SKM-1 (cell line): ENCODE measurements around the gene CEP192.
"Not testable (repeated sequence)": the region's sequence is repeated elsewhere in the genome, so short reads cannot be mapped to it uniquely, and the experiment has no call there.

Experiments used
- DNase-seq: peaks from one replicate; lab custom pipeline; 2025; ENCODE audit not compliant: unreplicated experiment; lab: John Stamatoyannopoulos, UW

CEP192 gene

GRCh38 chr18:13026583-13027270, 35.6 kb downstream of the CEP192 start:
- DNase-seq = no peak

DNA sequence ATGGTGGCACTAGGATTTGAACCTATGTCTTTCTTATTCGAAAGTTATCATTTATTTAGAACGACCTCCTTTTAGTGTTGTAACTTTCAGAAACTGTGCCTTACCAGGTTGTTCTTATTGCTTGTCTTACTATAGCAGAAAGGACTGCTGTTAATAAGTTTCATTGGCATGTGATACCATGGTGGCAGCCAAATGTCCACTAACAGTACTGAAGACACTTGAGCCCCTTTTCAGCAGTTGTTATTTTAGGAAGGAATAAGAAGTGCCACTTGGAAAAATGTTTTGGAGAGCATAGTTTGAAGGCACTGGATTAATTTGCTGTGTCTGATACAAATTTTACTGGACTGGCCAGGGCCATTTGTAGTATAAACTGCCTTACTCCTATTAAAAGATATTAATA, 37.7 kb downstream of the CEP192 start:
- DNase-seq = no peak

DNA sequence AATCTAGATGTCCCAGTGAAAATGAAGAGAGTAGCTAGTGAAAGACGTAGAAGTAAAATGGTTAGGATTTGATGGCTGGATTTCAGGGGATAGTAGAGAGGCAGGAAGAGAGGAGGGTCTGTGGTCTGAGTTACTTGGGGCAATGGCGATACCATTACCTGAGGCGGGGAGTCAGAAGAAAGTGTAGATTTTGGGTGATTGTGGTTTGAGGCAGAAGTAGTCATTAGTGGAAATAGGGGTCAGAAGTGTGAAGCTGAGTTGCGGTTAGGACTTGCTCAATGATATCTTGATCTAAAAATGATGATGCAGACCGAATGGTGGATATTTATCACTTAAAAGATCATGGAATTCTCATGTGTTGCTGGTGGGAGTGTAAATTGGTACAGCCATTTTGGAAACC, 41.0 kb downstream of the CEP192 start:
- no peak for DNase-seq

DNA sequence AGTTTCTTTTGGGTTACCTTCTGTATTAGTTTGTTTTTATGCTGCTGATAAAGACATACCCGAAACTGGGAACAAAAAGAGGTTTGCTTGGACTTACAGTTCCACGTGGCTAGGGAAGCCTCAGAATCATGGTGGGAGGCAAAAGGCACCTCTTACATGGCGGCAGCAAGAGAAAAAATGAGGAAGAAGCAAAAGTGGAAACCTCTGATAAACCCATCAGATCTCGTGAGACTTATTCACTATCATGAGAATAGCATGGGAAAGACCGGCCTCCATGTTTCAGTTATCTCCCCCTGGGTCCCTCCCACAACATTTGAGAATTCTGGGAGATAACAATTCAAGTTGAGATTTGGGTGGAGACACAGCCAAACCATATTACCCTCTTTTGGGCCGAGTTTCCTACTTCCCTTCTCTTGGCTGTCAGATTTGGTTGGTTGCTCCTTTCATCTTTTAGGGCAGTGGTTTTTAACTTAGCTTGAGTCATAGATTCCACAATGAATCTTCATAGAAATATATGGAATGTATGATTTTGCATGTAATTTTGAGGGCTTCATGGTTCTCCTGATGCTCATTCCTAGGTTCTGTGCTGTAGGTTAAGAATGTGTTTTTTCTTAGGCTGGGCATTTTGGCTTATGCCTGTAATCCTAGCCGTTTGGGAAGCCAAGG, 44.2 kb downstream of the CEP192 start:
- DNase-seq = no peak

GRCh38 chr18:13036622-13037320, 45.6 kb downstream of the CEP192 start:
- DNase-seq = no peak

DNA sequence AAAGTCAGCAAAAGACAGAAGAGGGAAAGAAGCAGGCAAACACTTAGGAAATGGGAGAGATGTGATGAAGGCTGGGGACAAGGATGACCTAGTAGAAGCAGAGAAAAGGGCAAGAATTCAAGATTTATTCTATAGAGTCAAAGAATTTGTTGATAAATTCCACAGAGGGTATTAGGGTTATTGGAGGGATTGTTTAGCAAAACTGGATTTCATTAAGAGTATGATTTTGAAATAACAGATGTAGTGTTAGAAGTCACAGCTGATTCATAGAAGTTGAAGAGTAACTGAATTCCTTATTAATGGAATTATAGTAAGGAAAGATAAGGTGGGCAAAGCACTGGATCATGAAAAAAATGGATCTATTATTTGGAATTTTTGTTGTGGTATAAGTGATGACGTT, 48.6 kb downstream of the CEP192 start:
- DNase-seq = no peak

DNA sequence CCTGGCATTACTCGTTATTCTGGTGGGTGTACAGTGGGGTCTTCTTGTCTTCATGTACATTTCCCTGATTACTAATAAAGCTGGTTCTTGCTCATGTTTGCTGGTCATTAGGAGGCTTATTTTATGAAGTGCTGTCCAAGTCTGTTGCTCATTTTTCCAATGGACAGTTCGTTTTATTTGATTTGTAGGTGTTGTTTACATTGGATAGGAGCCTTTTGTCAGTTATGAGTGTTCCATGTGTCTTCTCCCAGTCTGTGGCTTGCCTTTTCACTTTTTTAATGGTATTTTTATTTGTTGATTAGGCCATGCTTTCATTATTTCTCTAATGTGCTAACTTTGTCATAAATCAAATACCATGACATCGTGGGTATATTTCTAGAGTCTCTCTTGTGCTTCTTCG, 51.9 kb downstream of the CEP192 start:
- no peak for DNase-seq

DNA sequence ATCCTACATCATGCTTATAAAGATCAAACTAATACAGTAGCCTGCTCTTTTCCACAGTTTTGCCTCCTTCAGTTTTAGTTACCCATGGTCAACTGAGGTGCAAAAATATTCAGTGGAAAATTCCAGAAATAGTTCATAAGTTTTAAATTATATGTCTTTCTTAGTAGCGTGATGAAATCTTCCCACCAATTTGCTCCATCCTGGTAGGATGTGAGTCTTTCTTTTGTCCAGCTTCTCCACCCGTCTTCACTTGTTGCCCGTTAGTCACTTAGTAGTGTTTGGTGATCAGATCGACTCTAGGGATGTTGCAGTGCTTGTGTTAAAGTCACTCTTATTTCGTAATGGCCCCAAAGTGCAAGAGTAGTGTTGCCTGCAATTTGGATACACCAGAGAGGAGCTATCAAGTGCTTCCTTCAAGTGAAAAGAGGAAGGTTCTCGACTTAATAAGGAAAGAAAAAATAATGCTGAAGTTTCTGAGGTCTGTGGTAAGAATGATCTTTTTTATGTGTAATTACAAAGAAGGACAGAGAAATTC, 57.0 kb downstream of the CEP192 start:
- no peak for DNase-seq

GRCh38 chr18:13051159-13051558, 60.0 kb downstream of the CEP192 start:
- DNase-seq = no peak

GRCh38 chr18:13051950-13052349, 60.8 kb downstream of the CEP192 start:
- DNase-seq = no peak

DNA sequence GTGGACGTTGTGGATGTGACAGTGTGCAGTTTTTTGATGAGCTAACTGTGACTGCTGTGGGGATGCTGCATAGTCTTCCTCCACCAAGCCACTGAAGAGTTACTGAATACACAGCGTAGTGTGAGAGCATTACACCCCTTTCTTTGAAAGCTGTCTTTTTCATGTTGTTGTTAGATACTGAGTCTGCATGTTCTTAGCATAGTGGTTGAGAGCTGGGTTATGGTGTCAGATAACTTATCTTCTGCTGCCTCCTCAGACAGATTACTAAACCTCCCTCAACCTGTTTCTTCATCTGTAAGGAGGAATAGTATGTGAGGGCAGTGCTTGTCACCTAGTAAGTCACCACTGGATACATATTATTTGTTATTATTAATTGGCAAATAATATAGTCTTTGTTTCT, 63.2 kb downstream of the CEP192 start:
- DNase-seq = no peak

DNA sequence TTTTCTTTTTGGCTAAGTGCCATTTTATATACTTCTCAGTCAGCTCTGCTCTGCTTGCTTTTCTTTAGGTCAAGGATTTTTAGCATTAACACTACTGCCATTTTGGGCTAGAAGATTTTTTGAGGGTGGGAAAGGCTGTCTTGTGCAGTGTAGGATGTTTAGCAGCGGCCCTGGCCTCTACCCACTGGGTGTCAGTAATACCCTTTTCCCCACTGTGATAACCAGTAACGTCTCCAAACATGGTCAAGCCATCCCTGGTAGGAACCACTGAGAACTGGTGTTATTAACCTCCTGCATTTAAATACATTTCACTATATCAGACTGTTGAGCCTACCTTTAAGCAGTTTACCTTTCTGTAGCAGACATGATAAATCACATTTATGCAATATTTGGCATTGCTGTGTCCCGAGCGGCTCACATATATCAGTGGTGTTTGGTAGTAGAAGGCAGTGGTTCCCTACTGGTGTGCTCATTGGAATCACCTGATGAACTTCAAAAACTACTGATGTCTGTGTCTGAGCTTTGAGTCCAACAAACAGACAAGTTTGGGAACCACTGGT, 70.5 kb downstream of the CEP192 start:
- DNase-seq = no peak

- no peak for DNase-seq
Observed at GRCh38 chr18:13067124-13067523, 76.0 kb downstream of the CEP192 start.

- no peak for DNase-seq
Observed at GRCh38 chr18:13067966-13068365, 76.8 kb downstream of the CEP192 start.

DNA sequence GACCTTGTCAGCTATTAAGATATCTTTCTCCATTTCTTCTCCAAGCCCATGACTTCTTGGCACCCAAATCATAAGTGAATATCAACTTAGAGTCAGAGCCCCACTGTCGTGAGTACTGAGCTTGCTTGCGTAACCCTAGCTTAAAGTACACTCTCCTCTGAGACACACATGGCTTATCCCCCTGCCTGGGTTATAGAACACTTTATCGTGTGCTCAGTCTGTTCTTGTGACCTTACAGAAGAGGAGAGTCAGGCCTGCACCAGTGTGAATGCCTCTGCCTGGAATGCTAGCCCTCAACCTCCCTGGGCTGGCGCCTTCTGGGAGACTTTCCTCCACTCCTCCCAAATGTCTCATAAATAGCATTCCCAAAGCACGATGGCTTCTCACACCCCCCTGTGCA, 79.3 kb downstream of the CEP192 start:
- no peak for DNase-seq

DNA sequence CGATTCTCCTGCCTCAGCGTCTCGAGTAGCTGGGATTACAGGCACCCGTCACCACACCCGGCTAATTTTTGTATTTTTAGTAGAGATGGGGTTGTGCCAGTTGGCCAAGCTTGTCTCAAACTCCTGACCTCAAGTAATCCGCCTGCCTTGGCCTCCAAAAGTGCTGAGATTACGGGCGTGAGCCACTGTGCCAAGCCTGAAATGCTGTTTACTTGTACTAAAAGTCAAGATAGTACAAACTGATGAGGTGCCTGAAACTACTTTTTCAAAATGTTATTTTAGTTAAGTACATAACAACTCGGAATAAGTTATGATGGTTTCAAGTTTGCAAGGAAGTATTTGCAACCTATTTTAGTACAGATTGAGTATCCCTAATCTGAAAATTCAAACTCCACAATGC, 85.7 kb downstream of the CEP192 start:
- no peak for DNase-seq

DNA sequence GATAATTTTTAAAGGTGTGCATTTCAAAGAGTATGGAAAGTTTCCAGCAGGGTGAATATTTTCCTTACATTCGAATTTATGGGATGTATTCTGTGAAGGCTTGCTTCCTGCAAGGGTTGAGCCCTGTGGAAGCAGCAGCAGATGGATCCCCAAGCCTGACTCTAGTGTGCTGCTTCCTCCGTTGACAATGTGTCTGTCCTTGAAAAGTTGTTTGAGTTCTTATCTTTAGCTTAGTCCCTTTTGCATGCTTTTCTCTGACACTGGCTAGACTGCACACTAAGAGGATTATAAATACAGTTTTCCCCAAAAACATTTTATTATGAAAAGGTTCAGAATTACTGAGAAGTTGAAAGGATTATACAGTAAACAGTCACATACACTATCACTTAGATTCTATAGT, 86.3 kb downstream of the CEP192 start:
- no peak for DNase-seq

GRCh38 chr18:13078065-13078464, 86.9 kb downstream of the CEP192 start:
- not testable (repeated sequence) for DNase-seq

DNA sequence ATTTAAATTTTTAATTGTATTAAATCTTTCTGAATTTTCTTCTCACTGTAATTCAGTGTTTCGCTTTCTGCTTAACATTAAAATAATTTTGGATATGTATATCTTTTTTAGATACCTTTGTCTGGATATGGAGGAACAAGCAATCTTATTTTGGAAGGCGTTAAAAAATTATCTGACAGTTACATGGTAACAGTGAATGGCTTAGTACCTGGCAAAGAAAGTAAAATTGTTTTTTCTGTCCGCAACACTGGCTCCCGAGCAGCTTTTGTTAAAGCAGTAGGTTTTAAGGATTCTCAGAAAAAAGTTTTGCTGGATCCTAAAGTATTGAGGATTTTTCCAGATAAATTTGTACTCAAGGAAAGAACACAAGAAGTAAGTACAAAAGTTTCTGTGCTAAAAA, 95.7 kb downstream of the CEP192 start:
- no peak for DNase-seq

DNA sequence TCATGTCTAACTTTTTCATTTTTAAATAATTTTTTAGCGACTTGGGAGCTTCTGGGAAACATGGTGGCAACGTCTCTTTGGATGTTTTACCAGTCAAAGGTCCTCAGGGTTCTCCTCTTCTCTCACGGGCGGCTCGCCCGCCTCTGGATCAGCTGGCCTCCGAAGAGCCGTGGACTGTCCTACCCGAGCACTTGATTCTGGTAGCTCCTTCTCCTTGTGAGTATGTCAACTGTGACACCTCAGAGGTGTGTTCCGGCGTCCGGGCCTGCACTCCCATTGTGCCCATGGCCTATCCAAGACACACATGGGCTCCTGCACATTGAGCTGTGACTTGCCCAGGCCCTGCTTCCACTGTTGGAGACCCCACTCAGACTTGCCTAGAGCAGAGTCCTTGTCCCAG, 104.3 kb downstream of the CEP192 start:
- no peak for DNase-seq

GRCh38 chr18:13096232-13096631, 105.1 kb downstream of the CEP192 start:
- no peak for DNase-seq

- DNase-seq = no peak
Observed at GRCh38 chr18:13096719-13097118, 105.6 kb downstream of the CEP192 start.
